ENCODE measurements around the gene CCDC92B. TPM values are rescaled to one million over a fixed set of nuclear protein-coding genes. Genes with fewer than 3 reads are reported as not detected.

The CCDC92B gene
- total and polyA plus RNA-seq, 9 donors: 0.07 to 1.1 (median 0.18) TPM

DNA sequence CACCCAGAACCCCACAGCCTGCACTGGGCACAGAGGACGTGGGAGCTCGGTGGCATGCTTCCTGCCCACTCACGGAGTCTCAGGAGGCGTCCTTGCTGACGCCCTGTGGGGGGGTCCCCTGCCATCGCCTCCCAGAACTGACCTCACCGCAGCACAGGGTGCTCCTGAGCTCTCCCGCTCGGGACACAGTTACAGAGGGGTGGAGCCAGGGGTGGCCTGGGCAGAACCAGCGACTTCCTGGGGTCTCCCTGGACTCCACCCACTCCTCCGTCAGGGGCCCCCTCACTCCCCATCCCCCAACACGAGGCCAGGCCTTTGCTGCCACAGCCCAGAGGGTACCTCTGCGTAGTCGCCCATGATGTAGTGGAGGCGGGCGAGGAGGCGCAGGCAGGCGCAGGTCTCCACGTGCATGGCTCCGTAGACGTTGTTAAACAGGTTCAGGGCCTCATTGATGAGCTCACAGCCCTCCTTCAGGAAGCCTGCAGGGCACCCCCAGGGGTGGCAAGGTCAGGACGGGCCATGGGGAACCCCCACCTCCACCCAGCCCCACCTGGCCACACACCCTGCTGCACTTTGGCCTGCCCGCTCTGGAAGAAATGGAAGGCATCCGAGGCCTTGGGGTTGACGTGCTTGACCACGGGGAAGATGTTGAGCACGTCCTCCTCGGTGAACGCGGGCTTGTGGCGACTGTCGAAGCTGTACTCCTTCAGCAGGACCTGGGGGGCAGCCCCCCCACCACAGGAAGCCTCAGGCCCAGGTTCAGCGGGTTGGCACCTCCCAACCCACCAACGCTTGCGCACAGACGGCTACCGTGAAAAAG lies 55.7 kb downstream of the CCDC92B start:
- no peaks in the 10 kb centered on the region for H3K27me3 ChIP-seq
- 90 to 92% (median 90%) methylated on average over 37 of the region's 37 CpGs for WGBS, 3 donors
- no peak overlapping the region for H3K4me3 ChIP-seq
- TF ChIP-seq CTCF (IDR thresholded peaks at IDR 0.05) (no peak), EP300 (IDR thresholded peaks at IDR 0.05) (no peak), POLR2A (IDR thresholded peaks at IDR 0.05) (no peak)
- no peaks in the 10 kb centered on the region for H3K4me1 ChIP-seq (ENCODE audit: insufficient read depth)
- H3K36me3 ChIP-seq: no peaks in the 10 kb centered on the region
- H3K27ac ChIP-seq: no peak overlapping the region
- peak in 2 of 5 donors; percentile 21 to 38 for DNase-seq
- no peaks in the 10 kb centered on the region for H3K9me3 ChIP-seq
- intact Hi-C loops (cut with DNase I): no loop called here

- Histone ChIP-seq H3K9me3 (no peaks in the 10 kb centered on the region), H3K36me3 (no peaks in the 10 kb centered on the region), H3K27me3 (no peaks in the 10 kb centered on the region), H3K27ac (no peak overlapping the region), H3K4me3 (no peak overlapping the region), H3K4me1 (ENCODE audit: insufficient read depth) (no peaks in the 10 kb centered on the region)
- intact Hi-C loops (cut with DNase I): no loop called here
- no peak for DNase-seq
- 95 to 97% (median 95%) methylated on average over 14 of the region's 14 CpGs for WGBS, 3 donors
- TF ChIP-seq POLR2A (IDR thresholded peaks at IDR 0.05) (no peak), CTCF (IDR thresholded peaks at IDR 0.05) (no peak)
These were observed 56.7 kb downstream of the CCDC92B start for GRCh38 chr17:2692781-2693135.

DNA sequence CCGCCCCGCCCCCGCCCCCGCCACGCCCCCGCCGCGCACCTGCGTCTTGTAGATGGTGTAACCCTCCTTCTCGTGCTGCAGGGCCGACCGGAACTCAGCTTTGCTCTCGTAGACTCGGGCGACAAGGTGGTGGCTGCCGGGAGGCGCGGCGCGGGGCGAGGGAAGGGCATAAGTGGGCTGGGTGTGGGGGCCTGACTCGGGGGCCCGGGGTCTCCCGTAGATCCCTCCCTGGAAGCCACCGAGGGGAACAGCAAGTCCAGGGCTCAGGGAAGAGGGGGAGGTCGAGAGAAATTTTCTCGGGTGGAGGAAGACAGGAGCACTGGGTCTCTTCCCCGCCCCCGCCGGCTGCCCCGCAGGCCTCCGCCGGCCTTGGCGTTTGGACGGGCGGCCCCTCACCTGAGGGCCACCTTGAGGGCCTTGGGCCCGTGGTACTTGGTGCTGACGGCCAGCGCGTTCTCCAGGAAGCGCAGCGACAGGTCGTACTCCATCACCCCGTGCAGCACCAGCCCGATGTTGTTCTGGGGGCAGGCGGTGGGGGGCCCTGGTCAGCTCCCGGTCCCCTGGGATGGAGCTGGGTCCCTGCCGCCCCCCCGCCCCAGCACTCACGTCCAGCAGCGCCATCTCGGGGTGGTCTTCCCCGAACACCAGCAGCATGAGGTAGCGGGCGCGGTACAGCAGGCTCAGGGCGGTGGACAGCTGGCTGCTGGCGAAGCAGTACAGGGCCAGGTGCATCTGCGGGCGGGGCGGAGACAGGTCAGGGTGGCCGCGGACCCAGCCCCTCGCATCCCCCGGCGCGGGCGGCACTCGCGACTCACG lies 57.3 kb downstream of the CCDC92B start:
- Histone ChIP-seq H3K9me3 (no peaks in the 10 kb centered on the region), H3K27me3 (no peaks in the 10 kb centered on the region), H3K4me3 (no peak overlapping the region), H3K4me1 (ENCODE audit: insufficient read depth) (no peaks in the 10 kb centered on the region), H3K36me3 (no peaks in the 10 kb centered on the region), H3K27ac (no peak overlapping the region)
- 86 to 88% (median 86%) methylated on average over 63 to 71 of the region's 71 CpGs for WGBS, 3 donors
- peak in 2 of 5 donors; percentile 29 to 41 for DNase-seq
- intact Hi-C loops (cut with DNase I): no loop called here
- no peak for TF ChIP-seq CTCF (IDR thresholded peaks at IDR 0.05)
- no peak for TF ChIP-seq EP300 (IDR thresholded peaks at IDR 0.05)
- TF ChIP-seq POLR2A (IDR thresholded peaks at IDR 0.05): no peak

- Histone ChIP-seq H3K9me3 (no peaks in the 10 kb centered on the region), H3K36me3 (no peaks in the 10 kb centered on the region), H3K4me1 (ENCODE audit: insufficient read depth) (no peaks in the 10 kb centered on the region), H3K4me3 (no peak overlapping the region), H3K27me3 (no peaks in the 10 kb centered on the region), H3K27ac (no peak overlapping the region)
- TF ChIP-seq POLR2A (IDR thresholded peaks at IDR 0.05): no peak
- no peak for TF ChIP-seq CTCF (IDR thresholded peaks at IDR 0.05)
- no peak for TF ChIP-seq EP300 (IDR thresholded peaks at IDR 0.05)
- WGBS, 3 donors: 91 to 93% (median 92%) methylated on average over 62 of the region's 62 CpGs
- intact Hi-C loops (cut with DNase I): no loop called here
- peak in 2 of 5 donors; percentile 11 to 21 for DNase-seq
These were observed 58.2 kb downstream of the CCDC92B start for GRCh38 chr17:2691069-2691871.

Measured in ovary (tissue), 9 donors.